ELR (cell line): ENCODE data around the gene MBP.
A peak's percentile ranks its signal among the peaks of the same experiment; 100 is the strongest.
"Not testable (repeated sequence)": the region's sequence is repeated elsewhere in the genome, so short reads cannot be mapped to it uniquely, and the experiment has no call there.

Source experiments
- DNase-seq: peaks from one replicate; pipeline ENCODE4 v3.0.0-alpha.2; 2015; ENCODE audit warnings: low read depth

The MBP gene

GRCh38 chr18:77005651-77006195 lies 126.9 kb downstream of the MBP start:
- DNase-seq: no peak

DNA sequence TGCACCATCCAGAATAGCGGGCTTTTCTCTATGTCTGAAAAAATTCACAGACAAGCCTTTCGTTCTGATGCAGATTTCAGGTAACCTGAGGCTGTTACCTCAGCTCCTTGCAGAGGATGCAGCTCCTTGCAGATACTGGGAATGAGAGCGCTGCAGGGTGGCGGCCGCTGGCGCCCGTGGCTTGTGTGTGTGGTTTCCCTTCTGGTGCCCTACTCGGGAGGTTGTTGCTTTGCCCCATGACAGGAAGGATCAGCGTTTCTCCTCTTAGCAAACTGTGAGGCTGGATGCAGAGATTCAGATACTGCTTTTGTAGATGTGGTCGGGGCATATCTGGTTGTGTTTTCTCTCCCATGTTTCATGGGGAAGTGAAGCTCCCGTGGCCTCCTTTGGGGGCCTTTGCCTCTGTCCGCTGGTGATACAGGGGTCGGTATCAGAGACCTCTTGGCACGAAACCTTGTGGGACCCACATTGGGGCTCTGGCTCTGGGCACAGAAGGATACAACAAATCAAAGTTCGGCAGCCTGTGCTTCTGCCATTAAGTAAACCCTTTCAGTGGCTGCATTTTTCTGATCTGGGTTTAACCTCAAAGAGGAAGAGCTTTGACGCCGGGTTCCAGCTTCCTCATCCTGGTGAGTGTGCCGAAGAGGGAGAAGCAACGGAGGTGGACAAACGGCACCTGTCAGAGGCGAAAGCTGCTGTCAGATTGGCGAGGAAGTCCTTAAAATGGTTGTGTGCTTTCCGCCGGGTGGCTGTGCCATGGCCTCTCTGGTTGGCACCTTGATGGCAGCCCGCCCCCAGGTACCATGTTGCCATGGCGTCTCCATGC lies 127.8 kb downstream of the MBP start:
- no peak for DNase-seq

- no peak for DNase-seq
Observed at GRCh38 chr18:77003316-77003715, 129.3 kb downstream of the MBP start.

GRCh38 chr18:77002496-77002895 lies 130.1 kb downstream of the MBP start:
- no peak for DNase-seq

- no peak for DNase-seq
Observed at GRCh38 chr18:77001979-77002378, 130.6 kb downstream of the MBP start.

- no peak for DNase-seq
Observed at GRCh38 chr18:77001041-77001440, 131.5 kb downstream of the MBP start.

DNA sequence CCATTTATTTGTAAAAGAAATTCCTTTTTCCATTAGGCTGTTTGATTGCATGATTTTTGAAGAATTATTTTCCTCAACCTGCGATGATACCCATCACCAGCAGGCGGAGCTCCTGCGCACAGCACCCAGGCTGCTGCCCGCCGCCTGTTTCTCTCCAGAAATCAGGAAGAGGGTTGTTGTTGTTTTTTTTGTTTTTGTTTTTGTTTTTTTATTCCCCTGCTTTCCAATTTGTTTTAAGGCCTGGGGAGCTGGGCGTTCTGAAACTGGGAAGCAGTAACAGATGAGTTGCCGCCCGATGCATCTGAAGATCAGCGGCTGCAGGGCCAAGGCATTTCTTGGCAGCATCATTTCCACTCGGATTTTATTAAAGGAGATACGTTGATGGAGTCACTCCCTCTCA lies 132.1 kb downstream of the MBP start:
- DNase-seq: peak; percentile 50

- DNase-seq: no peak
Observed at GRCh38 chr18:76999077-76999476, 133.5 kb downstream of the MBP start.

- no peak for DNase-seq
Observed at GRCh38 chr18:76997951-76998808, 134.4 kb downstream of the MBP start.

GRCh38 chr18:76996429-76996828 lies 136.2 kb downstream of the MBP start:
- DNase-seq: no peak

- no peak for DNase-seq
Observed at GRCh38 chr18:76995896-76996295, 136.7 kb downstream of the MBP start.

DNA sequence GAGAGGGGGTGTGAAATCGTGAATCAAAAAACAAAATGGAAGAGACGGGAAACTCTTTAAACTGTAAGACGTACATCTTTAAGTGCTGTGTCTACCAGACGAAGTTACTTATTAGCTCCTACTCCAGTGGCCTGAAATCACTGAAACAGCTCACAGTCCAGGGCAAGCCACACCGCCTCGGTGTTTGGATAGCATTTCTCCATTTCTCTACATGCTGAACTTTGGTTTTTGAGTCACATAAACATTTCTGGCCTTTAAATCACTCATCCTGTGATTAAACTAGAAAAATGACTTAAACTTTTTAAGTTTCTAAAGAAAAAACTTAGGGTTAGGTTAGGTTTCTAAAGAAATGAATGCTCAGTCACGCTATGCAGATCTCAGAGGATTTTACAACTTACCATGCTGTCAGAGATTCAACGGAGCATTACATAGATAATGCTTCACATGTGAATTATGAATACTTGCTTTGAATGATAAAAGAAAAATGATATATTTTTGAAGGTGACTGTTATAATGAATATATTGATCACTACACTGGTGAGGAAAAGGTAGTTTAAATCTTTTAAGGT lies 138.4 kb downstream of the MBP start:
- DNase-seq: no peak

GRCh38 chr18:76993573-76993972 lies 139.0 kb downstream of the MBP start:
- no peak for DNase-seq

DNA sequence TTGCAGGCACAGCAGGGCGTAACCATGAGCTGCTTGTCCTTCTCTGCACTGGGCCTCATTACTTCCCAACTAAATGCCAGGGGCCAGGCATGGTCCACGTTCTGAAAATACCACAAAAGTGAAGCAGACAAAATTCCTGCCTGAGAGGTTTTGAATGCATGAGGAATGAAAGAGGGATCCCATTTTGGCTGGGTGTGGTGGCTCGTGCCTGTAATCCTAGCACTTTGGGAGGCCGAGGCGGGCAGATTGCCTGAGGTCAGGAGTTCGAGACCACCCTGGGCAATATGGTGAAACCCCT lies 139.5 kb downstream of the MBP start:
- no peak for DNase-seq

DNA sequence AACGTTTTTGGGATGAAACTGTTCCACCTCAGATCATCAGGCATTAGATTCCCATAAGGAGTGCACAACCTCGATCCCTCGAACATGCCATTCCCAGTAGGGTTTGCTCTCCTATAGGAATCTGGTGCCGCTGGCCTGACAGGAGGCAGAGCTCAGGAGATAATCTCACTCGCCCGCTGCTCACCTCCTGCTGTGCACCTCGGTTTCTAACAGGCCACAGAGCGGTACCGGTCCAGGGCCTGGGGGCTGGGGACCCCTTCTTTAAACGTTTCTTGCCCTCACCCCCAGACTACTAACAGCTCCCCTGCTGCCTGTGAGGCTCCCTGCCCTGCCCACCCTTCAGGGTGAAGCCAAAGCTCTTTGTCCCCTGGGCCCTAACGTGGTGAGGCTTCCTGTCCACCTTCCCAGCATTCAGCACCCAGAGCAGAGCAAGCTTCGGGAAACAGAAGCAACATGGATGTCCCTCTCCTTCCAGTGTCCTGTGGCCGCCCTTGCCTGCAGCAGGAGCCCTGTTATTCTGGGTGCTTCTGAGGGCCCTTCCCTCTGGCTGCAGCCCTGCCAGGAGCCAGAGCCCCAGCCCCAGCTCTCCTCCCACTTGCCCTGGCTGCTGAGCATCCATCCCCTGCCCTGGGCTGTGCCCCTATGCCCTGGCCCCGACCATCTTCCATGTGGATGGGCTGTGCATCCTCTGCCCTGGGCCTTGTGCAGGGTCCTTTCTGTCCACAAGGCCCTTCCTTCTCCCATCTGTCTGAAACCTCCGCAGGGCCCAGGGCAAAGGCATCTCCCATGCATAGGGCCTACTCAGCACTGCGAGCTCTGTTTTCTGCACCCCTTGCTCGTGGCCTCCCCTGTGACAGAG lies 140.1 kb downstream of the MBP start:
- no peak for DNase-seq

GRCh38 chr18:76991021-76991688 lies 141.4 kb downstream of the MBP start:
- no peak for DNase-seq

GRCh38 chr18:76990343-76991020 lies 142.1 kb downstream of the MBP start:
- not testable (repeated sequence) for DNase-seq

GRCh38 chr18:76989647-76990190 lies 142.9 kb downstream of the MBP start:
- DNase-seq: no peak

- DNase-seq: no peak
Observed at GRCh38 chr18:76988827-76989646, 143.5 kb downstream of the MBP start.
